SK-N-MC (cell line): Measurements from ENCODE around the gene TIMP3.

ENCODE experiments used
- EZH2 ChIP-seq: fragments of 200-600 bp; sonication (generic); IDR thresholded peaks from one replicate; pipeline ENCODE4 v1.6.1; 2017; ENCODE audit warnings: antibody characterized with exemption
- FOXP2 ChIP-seq: optimal IDR thresholded peaks from 2 replicates; pipeline ENCODE3; 2011; ENCODE audit warnings: mild to moderate bottlenecking, moderate library complexity; ENCODE audit not compliant: insufficient read depth; ENCODE audit errors: extremely low read length, control extremely low read depth
- POLR2AphosphoS5 ChIP-seq: IDR thresholded peaks from 2 replicates; pipeline ENCODE4 v1.6.1; 2012; ENCODE audit warnings: mild to moderate bottlenecking, low read depth, low read length, borderline replicate concordance

- no peak for TF ChIP-seq EZH2
- no peak for TF ChIP-seq POLR2AphosphoS5
- TF ChIP-seq FOXP2: no peak
Observed at GRCh38 chr22:32843300-32843699, 41.8 kb downstream of the TIMP3 start.
